HCT116 (cell line): ENCODE results near the gene AACS.

ENCODE experiments used
- CTCF ChIP-seq, 3 experiments: fragments of 200-600 bp in 1 of 3; sonication (generic) in 1 of 3; IDR thresholded peaks in 2 of 3; conservative IDR thresholded peaks in 1 of 3; 2 replicates each; pipeline ENCODE4 v1.5.1; 2012 to 2017; ENCODE audit warnings: low read depth in 2 of 3, low read length in 2 of 3, antibody characterized with exemption in 1 of 3, borderline replicate concordance in 1 of 3, control low read depth in 1 of 3, mild to moderate bottlenecking in 1 of 3, mixed read lengths in 1 of 3, mixed run types in 1 of 3, moderate library complexity in 1 of 3; ENCODE audit not compliant: insufficient read depth in 1 of 3
- EGR1 ChIP-seq: IDR thresholded peaks from 2 replicates; pipeline ENCODE4 v1.6.1; 2012; ENCODE audit warnings: low read depth
- EZH2 ChIP-seq: fragments of 200-600 bp; sonication (generic); IDR thresholded peaks from 2 replicates; pipeline ENCODE4 v1.6.1; 2017; ENCODE audit warnings: antibody characterized with exemption, mixed run types
- FOSL1 ChIP-seq: IDR thresholded peaks from 2 replicates; pipeline ENCODE4 v1.6.1; 2012; ENCODE audit warnings: low read depth
- POLR2A ChIP-seq: IDR thresholded peaks from 2 replicates; pipeline ENCODE4 v1.7.0; 2011; ENCODE audit warnings: borderline replicate concordance; ENCODE audit not compliant: insufficient read depth, insufficient read length; ENCODE audit errors: extremely low read depth
- SRF ChIP-seq: IDR thresholded peaks from 2 replicates; pipeline ENCODE4 v1.6.1; 2012; ENCODE audit warnings: low read depth
- YY1 ChIP-seq: IDR thresholded peaks from 2 replicates; pipeline ENCODE4 v1.6.1; 2011; ENCODE audit warnings: low read length, low read depth, moderate library complexity, mild to moderate bottlenecking; ENCODE audit not compliant: insufficient replicate concordance; ENCODE audit errors: extremely low read depth
- TF ChIP-seq, protein P1 (sequence below): IDR thresholded peaks from 2 replicates; pipeline ENCODE4 v1.6.1; 2011; ENCODE audit warnings: mild to moderate bottlenecking, low read length, moderate library complexity; ENCODE audit not compliant: insufficient replicate concordance; ENCODE audit errors: extremely low read depth

DNA sequence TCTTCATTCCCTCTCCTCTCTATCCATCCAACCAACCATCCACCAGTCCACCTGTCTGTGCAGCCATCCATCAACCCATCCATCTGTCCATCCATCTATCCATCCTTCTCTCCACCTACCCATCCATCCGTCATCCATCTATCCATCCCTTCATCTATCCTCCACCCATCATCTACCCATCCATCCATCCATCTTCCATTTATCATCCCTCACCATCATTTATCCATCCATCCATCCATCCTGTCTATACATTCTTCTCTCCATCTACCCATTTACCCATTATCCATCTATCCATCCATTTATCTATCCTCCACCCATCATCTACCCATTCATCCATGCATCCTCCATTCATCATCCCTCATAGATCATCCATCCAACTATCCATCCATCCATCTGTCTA lies 24.4 kb downstream of the AACS start:
- TF ChIP-seq CTCF (IDR thresholded peaks at IDR 0.05 in 2 of 3, conservative IDR thresholded peaks at IDR 0.05 in 1 of 3; ENCODE audit: borderline replicate concordance in 1 of 3, insufficient read depth in 1 of 3, low read depth in 2 of 3, low read length in 2 of 3) (no peak), SRF (no peak), POLR2A (no peak), YY1 (no peak), EGR1 (no peak), EZH2 (no peak), FOSL1 (no peak)
- TF ChIP-seq, protein P1, sequence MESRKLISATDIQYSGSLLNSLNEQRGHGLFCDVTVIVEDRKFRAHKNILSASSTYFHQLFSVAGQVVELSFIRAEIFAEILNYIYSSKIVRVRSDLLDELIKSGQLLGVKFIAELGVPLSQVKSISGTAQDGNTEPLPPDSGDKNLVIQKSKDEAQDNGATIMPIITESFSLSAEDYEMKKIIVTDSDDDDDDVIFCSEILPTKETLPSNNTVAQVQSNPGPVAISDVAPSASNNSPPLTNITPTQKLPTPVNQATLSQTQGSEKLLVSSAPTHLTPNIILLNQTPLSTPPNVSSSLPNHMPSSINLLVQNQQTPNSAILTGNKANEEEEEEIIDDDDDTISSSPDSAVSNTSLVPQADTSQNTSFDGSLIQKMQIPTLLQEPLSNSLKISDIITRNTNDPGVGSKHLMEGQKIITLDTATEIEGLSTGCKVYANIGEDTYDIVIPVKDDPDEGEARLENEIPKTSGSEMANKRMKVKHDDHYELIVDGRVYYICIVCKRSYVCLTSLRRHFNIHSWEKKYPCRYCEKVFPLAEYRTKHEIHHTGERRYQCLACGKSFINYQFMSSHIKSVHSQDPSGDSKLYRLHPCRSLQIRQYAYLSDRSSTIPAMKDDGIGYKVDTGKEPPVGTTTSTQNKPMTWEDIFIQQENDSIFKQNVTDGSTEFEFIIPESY, result no peak
